ENCODE results near the gene TCF12.

Gene TCF12

DNA sequence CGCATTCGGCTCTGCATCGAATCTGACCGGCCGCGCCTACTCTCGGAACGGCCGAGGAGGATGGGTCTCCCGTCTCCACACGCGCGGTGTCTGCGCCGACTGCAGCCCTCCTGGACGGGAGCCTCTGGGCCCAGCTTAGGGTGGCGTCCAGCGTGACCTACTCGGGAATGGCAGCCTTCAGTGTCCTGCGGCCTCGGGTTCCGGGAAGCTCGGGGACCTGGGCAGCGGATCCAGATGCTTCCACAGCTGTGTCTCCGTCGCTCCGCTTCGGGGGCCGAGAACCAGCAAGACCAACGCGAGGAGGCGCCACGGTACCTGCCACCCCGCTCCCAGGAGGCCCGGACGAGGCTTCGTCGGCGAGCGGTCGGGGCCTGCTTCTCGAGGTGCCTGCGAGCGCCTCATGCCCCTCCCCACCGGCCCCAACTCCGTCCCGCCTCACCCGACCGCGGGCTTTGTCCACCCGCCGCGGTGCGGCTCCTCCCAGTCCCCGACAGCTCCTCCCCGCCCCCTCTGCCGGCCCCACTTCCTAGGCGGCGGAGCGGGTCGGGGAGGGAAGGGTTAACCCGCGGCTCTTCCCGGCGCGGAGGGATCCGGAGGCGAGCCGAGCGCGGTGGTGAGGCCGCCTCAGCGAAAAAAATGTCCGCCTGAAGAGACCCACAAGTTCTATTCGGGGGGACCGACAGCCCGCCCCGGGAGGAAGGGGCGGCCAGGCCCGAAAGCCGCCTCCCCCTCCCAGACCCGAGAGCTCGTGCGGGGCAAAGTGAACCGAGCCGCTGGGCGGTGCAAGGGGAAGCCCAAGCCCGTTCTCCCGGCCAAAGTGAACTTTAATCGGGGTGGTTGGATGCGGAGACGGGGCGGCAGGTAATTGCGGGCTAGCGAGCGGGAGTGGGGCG is at the start of gene TCF12:
Gene TCF12 (plus strand): TSS at position 599 of the 893 bp plus-strand sequence. CDS start 1,270 bp downstream, outside the sequence.
- peak; percentile 98 for DNase-seq

DNA sequence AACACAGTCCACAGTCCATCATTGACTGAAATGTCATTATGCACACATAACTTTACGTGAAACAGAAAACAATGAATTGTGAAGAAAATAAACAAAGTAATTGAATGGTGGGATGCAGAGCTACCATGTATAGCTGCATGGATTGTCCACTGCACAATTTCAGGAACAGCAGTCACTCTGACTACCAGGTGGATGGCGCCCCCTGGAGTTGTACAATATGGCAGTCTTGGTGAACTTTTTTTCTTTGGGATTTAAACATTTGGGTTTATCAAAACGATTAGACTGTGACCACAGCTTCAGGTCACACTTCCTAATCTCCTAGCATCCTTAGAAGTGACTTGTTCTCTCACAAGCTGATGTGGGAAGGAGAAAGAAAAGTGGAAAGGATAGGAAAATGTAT is 48.9 kb upstream of the TCF12 start:
- DNase-seq, result peak; percentile 63

DNA sequence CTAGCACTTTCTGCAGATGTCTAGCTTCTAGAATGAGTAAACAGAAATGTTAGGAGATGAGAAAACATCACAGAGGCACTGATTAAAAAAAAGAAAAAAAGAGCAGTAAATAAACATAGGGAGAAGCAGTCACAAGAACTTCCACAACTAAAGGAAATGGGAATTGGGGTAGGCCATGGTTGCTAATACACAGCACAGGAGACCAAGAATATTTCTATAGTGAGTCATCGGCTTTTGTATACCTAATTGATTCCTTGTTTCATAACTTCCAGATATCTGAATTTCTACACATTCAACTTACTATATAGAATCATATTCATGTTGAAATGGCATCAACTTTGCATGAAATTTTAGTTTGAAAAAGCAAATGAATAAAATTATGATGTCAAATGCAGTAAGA is 47.3 kb upstream of the TCF12 start:
- no peak for DNase-seq

DNA sequence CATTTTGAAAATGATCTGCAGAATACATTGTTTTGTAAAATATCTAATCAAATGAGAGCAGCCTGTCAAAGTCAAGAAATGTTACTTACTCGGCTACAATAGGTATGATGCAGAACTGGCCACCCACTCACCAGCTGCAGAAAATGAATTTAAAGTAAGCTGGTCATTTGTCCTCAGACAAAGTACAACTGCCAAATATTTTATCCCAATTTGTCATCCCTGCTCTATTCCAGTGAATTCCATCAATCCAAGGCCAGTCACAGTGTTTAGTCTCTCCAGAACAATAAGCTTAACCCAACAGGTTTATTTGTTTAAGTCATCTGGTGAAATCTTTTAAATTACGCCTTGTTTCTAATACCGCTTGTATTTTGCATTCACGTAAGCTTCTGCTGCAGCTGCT is 46.6 kb upstream of the TCF12 start:
- no peak for DNase-seq

DNA sequence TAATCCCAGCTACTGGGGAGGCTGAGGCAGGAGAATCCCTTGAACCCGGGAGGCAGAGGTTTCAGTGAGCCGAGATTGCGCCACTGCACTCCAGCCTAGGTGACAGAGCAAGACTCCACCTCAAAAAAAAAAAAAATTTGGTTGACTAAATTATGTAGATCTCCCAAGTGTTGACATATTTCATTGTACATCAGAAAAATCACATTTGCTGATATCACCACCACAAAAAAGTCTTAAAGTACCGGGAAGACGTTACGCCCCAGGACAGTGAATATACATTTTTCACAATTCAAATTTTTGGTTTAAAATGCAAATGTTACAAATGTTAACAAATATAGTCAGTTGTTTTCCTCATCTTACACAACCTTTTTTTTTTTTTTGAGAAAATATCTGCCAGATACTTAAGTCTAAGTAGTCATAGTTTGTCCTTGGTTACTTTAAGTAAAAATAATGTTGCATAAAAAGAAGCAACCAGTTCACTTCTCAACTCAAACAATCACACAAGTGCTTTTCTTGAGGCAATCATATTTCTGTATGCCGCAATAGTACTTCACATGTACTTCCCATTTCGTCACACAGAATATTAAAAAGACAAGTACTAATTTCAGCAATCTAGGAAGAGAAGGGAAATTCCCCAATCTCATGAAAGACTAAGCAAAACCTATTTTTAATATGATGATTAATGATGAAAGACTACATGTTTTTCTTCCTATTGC is 41.0 kb upstream of the TCF12 start:
- DNase-seq, result peak; percentile 41

DNA sequence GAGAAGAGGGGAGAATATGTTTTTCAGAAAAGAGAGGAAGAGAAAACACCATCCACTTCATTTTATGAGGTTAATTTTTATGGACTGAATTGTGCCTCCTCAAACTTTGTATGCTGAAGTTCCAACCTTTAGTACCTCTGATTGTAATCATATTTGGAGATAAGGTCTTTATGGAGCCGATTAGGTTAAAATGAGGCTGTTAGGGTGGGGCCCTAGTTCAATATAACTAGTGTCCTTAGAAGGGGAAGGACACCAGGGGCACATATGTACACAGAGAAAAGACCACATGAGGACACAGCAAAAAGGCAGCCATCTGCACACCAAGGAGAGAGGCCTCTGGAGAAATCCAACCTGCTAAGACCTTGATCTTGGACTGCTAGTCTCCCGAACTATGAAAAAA is 38.9 kb upstream of the TCF12 start:
- DNase-seq, result no peak

DNA sequence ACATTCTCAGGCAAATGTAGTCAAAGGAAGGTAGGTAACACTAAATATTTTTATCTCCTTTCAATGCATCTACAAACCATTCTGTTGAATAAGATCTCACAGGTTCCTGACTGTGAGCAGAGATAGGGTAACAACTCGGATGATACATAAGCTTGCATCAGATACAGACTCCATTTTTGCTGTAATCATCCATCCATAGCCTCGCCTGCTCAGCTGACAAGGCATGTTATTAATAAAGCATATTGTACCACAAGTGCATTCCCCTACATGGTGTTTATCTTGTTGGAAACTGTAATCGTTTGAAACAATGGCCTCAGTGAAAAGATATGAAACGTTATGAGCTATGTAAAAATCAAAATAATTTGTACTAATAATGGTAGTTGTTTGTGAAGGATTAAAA is 35.4 kb upstream of the TCF12 start:
- DNase-seq, result no peak

DNA sequence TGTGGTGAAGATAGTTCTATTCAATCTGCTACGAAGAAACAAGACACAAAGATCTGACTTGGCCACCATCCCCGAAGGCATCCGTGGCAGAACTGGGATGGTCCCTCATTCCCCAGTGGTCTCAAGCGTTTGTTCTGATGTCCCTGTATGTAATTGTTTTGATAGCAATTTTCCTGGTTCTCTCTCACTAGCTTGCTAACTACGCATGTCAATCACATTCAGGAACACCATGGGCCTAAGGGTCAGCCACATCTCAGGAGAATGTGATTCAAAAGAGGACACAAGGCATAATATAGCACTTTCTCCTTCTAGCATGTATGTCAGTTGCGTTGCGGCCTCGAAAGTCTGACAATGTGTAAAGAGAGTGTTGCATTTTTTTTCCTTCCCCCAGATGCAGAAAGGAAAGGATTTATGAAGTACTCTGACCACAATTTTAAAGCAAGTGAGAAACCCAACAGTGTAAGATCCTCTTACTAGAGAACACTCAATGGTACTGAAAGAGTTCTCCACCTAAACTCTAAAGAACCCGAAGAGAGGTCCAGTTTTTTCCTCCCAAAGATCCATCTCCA is 32.0 kb upstream of the TCF12 start:
- DNase-seq, result peak; percentile 58

DNA sequence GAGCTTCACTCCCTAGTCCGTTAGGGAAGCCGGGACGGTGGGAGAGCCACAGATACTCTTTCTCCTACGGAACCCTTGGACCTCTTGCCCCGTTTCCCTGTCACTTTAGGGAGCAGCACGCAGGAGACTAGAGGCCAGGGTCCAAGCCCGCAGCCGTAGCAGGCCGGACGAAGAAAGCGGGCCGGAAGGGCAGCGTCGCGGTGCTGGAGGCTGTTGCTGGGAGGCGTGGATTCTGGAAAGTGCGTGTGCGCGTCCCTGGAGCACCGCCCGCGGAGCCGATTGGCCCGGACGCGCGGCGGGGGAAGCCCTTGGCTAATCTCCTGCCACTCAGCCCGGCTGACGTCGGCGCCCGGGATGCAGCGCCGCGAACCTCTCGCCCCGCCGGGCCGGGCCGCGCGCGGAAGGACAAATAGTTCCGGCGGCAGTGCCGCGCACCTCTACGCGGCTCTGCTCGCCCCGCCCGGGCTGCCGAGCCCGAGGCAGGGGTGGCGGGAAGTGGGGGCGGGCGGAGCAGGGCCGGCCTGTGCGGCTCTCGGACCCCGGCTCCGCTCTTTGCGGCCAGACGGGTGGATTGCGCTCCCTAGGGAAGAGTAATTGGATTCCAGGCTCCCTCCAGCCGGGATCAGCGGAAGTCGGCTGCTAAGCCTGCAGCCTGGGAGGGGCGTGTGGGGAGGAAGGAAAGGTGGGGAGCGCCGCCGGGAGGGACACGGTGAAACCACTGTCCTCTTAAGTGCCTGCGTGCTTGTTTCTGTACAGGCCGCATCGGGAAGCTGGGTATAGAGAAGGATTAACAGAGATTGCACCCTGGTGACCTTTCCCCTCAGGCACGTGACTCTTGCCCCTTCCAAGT is 31.3 kb upstream of the TCF12 start:
- peak; percentile 96 for DNase-seq

DNA sequence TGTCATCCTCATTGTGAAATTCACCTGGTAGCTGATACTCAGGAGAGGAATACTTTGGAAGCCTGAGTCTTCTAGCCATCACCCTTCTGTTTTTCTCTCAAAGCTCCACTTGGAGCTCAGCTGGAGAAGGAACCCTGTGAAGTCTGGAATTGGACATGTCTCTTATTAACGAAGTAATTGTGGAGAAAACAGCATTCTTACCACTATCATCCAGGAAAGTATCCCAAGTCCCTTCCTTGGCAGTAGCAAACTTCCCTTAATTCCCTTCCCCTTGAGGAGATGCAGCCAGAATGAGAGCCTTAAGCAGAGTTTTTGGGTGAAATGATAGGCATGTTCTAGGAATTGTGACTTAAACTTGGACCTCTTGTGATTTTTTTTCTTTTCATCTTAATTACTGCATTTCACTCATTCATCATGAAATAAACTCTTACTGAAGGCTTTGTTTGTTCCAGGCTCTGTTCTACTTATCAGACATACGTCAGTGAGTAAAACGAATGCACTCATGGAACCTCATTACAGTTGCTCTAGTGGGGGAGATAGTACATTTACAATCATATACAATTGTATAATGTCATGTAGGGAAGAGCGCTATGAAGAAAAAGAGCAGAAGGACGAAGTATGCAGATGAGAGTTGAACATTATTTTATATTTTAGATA is 30.5 kb upstream of the TCF12 start:
- peak; percentile 46 for DNase-seq

DNA sequence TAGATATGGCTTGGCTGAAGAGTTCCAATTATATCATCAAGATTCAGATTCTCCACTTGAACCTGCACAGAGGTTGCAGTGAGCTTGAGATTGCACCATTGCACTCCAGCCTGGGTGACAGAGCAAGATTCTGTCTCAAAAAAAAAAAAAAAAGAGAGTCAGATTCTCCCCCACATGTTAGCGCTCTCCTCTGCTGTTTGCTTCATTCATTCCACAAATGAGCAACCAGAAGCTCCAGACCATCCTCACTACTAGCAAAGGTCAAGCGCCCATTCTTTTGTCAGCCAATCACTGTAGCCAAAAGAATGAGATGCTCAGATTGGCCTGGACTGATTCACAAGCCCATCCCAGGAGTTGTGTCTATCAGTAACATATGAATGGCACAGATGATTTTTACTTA is 28.4 kb upstream of the TCF12 start:
- DNase-seq, result no peak

DNA sequence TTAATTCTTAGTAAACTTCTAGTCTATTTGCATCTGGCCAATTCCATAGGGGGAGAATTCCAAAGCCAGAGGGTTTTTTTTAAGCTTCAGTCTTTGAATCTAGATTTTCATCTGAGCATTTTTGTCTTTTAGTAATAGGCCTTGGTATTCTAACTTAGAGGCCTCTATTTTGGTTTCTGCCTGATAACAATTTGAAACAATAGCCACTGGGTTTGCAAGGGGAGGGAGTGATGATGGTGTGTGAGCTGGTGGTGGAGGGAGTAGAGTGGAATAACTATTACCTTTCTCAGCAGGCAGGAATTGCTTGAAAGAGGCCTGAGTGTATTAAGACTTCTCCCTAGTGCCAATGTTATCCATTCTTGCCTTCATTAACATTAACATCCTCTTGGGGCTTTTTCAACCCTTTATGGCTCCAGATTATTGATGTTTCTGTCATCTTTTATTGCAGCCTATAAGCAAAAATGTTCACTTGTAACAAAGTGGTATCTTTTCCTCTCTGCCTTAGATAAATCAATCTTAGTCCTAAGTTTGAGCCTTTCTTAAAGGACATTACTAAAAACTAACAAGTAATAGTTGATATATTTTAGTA is 26.5 kb upstream of the TCF12 start:
- no peak for DNase-seq

DNA sequence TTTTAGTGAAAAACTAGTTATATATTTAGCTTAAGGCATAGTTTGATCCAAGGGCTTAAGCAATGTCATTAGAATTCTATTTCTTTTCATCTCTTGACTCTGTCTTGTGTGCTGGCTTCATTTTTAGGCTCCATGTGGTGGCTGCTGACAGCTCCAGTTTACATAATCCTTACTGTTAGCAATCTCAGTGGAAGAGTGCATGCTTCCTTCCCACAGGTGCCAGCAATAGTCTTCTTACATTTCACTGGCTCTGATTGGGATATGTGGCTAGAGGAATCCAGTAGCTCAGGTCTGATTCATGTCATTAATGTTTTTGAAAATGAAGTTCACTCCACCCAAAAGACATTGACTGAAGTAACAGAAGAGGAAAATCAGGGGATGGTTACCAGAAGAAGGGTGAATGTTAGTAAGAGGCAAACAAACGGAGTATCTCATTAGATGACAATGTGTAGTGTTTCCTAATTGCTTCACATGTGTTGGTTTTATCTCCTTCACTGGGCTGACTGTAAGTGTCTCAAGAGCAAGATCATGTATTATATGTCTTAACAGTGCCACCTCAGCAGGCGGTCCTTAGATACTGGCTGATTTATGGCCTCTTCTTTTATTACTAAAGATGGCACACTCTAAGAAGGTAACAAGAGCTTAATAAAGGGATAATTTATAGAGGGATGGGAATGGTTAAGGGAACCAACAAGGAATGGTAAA is 25.6 kb upstream of the TCF12 start:
- no peak for DNase-seq

DNA sequence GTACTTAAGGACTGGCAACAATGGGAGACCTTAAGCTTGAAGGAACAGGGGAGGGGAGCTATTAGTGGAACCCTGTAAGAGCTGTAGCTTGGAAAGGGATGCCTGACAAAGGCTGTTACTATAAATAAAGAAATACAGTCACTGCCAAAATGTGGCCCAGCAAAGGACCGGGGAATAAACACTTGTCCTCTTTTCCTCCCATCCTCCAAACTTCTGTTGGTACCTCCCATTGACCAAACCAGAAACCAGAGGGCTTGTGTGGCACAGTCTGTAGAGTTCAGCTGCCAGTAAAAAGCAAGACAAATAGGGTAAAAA is 25.1 kb upstream of the TCF12 start:
- DNase-seq, result no peak

DNA sequence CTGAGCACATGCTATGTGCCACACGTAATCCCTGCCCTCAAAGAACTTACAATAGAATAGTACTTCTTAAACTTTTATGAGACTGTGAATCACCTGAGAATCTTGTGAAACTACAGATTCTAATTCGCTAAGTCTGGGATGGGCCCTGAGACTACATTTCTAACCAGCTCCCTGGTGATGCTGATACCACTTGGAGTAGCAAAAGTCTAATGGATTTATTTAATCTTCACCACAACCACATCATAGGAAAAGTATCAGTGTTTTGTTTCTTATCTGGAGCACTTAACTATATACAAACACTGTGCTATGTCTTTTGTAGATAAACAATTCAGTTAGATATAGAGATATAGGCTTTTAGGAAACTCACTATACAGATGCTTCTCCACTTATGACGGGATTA is 23.8 kb upstream of the TCF12 start:
- no peak for DNase-seq

DNA sequence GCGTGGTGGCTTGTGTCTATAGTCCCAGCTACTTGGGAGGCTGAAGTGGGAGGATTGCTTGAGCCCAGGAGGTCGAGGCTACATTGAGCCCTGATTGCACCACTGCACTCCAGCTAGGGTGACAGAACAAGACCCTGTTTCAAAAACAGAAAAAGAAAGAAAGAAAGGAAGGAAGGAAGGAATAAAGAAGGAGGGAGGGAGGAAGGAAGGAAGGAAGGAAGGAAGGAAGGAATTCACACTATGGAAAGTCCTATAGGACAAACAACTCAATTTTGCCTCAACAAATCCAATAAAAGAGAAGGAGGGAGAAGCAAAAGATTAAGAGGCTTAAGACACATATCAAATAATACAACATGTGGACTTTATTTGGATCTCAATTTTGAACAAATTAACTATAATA is 16.5 kb upstream of the TCF12 start:
- DNase-seq, result no peak

DNA sequence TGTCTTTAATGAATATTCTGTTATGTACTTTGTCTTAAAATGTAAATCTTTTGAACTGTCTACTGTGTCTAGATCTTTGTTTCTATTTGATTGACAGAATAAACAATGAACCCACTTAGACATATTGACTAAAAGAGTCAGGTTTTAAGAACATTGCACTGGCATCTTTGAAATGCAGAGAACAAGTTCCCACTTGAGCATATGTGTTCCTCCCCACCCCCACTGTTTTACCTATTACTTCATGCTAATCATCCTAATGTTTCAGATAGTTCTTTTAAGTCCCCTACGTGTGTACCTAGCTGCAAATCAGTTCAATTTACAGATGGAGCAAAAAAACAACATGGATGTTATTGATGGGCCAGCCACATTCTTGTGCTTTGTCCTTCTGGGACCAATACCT is 11.7 kb upstream of the TCF12 start:
- no peak for DNase-seq

DNA sequence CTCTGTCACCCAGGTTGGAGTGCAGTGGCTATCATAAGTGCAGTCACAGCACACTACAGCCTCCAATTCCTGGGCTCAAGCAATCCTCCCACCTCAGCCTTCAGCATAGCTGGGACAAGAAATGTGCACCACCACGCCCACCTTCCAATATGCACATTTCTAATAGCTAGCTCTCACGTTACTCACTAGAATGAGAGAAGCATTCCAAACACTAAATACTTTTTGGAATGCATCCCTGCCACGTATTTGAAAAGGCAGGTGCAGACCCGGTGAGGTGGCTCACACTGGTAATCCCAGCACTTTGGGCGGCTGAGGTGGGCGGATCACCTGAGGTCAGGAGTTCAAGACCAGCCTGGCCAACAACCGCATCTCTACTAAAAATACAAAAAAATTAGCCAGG is 7.6 kb upstream of the TCF12 start:
- DNase-seq, result no peak

DNA sequence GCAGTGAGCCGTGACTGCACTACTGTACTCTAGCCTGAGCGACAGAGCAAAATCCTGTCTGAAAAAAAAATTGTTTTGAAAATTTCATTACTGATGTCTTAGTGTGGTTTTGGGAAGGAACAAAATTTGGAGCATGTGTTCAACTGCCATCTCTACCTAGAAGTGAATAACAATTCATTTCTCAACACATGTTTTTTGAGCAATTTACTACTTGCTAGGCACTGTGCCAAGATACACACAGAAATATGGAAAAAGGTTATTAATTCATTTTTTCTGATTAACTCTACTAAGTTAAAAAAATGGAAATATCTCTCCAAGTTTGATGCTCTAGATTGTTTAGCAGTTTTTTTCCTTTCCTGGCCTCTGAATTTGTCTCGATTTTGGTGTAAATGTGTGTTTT is 5.2 kb upstream of the TCF12 start:
- DNase-seq, result peak; percentile 33

DNA sequence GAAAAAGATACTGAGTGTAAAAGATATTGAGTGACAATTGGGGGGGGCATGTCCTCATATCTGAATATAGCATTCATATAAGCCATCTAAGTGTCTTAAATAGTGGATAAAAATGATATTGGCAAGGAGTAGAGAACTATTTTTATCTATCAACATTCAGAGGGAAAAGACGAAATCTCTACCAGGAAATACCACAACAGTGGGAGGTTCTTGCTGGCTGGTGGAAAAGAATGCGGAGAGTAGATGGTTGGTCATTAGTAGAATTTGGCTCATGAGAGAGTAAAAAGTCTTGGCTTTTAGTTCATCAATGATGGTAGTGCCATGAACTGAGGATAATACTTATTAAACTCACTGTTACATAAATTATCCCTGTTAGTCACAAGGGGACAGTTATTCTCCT is 4.8 kb upstream of the TCF12 start:
- peak; percentile 60 for DNase-seq

DNA sequence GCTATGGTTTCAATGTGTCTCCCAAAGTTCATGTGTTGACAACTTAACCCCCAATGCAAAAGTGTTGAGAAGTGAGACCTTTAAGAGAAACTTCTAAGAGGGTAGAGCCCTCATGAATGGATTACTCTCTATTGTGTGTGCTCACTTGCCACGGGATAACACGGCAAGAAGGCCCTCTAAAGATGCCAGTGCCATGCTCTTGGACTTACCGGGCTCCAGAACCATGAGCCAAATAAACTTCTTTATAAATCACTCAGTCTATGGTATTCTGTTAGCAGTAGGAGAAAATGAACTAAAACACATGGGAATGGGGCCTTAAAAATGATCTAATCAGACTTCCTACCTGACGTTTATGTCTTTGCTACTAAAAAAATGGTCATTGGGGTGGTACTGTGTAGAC is 2.6 kb upstream of the TCF12 start:
- no peak for DNase-seq
